HepG2 (cell line): ENCODE measurements around the gene TIMM8B. TPM values are rescaled to one million over a fixed set of nuclear protein-coding genes. Genes with fewer than 3 reads are reported as not detected.
A peak's percentile ranks its signal among the peaks of the same experiment; 100 is the strongest.

Experiments
- ATAC-seq: fragments of 200-7000 bp; cut with Tn5 transposase; 3 replicates; pipeline ENCODE4 v1.9.1; 2020; ENCODE audit warnings: mild to moderate bottlenecking, moderate library complexity
- BruUV-seq: library from RNA; stranded (reverse); fragments of 400-500 nt; replicated peaks from 2 replicates; lab custom pipeline; 2021; lab: Mats Ljungman, UMichigan
- CTCF ChIA-PET: fragments of 300-600 bp; formaldehyde crosslinking; extraction: SDS; loops from one replicate; lab custom pipeline; 2021; ENCODE audit warnings: low total read pairs, inconsistent platforms, low intra/inter-chr PET ratio; lab: Yijun Ruan, JAX
- POLR2A ChIA-PET: fragments of 350-600 bp; sonication (Branson Sonifier 250); formaldehyde crosslinking; loops from one replicate; lab custom pipeline; 2020; ENCODE audit warnings: antibody characterized with exemption, inconsistent platforms; lab: Yijun Ruan, JAX
- DNase-seq: peaks from one replicate; pipeline ENCODE4 v3.0.0-alpha.2; 2015; ENCODE audit warnings: low spot score
- FAIRE-seq: peaks from 3 replicates; lab custom pipeline; 2011; peaks lifted over from hg19 to GRCh38; lab: Jason Lieb, UNC
- H2AFZ ChIP-seq: one replicate; pipeline ENCODE4 v1.6.1; 2011; ENCODE audit warnings: low read length, inconsistent platforms
- H3K27ac ChIP-seq: fragments of 300-600 bp; 3 replicates; pipeline ENCODE4 v1.8.0; 2011; ENCODE audit warnings: mixed run types, mild to moderate bottlenecking, mixed read lengths, low read length, inconsistent platforms; ENCODE audit not compliant: insufficient read depth; ENCODE audit errors: extremely low read length
- H3K27me3 ChIP-seq, 2 experiments: fragments of 200-600 bp in 1 of 2; 2 replicates in 1 of 2; 3 replicates in 1 of 2; pipeline versions ENCODE4 v1.6.0 to v1.8.0; 2011; ENCODE audit warnings: low read length in 2 of 2, mild to moderate bottlenecking in 2 of 2, moderate library complexity in 2 of 2, inconsistent platforms in 1 of 2; ENCODE audit not compliant: insufficient read depth in 2 of 2, control insufficient read depth in 1 of 2
- H3K36me3 ChIP-seq, 2 experiments: fragments of 200-600 bp in 1 of 2; replicated peaks in 1 of 2; 2 replicates in 1 of 2; 3 replicates in 1 of 2; pipeline versions ENCODE4 v1.5.1 to v1.8.0; 2011; ENCODE audit warnings: low read length in 2 of 2, inconsistent platforms in 1 of 2; ENCODE audit not compliant: insufficient read depth in 2 of 2, control insufficient read depth in 1 of 2
- H3K4me1 ChIP-seq: 2 replicates; pipeline ENCODE4 v1.5.1; 2012; ENCODE audit warnings: low read length, inconsistent platforms; ENCODE audit not compliant: insufficient read depth
- H3K4me2 ChIP-seq: 2 replicates; pipeline ENCODE4 v1.6.0; 2011; ENCODE audit warnings: low read depth, low read length, inconsistent platforms
- H3K4me3 ChIP-seq, 3 experiments: fragments of 200-600 bp in 1 of 3; sonication (generic), shearing (Covaris generic) in 1 of 3; replicated peaks in 1 of 3; 2 replicates each; pipeline ENCODE4 v1.5.1; 2011 to 2016; ENCODE audit warnings: low read length in 3 of 3, inconsistent platforms in 2 of 3, low read depth in 2 of 3, mild to moderate bottlenecking in 2 of 3, control low read depth in 1 of 3, mixed read lengths in 1 of 3; ENCODE audit not compliant: insufficient read depth in 1 of 3
- H3K79me2 ChIP-seq: one replicate; pipeline ENCODE4 v1.6.1; 2011; ENCODE audit warnings: low read length, inconsistent platforms; ENCODE audit not compliant: insufficient read depth
- H3K9ac ChIP-seq: 2 replicates; pipeline ENCODE4 v1.6.0; 2011; ENCODE audit warnings: mild to moderate bottlenecking, low read depth, low read length, inconsistent platforms; ENCODE audit not compliant: insufficient read depth
- H3K9me3 ChIP-seq: 2 replicates; pipeline ENCODE4 v1.5.1; 2012; ENCODE audit warnings: mild to moderate bottlenecking, low read length
- H4K20me1 ChIP-seq: 2 replicates; pipeline ENCODE4 v1.6.0; 2011; ENCODE audit warnings: inconsistent platforms, mild to moderate bottlenecking, low read length, moderate library complexity; ENCODE audit not compliant: insufficient read depth
- CEBPG ChIP-seq: IDR thresholded peaks from 2 replicates; pipeline ENCODE4 v1.6.1; 2016
- MAFF ChIP-seq: IDR thresholded peaks from 2 replicates; pipeline ENCODE4 v1.6.1; 2011; ENCODE audit warnings: low read depth, low read length, improper control_type of control experiment
- MAFK ChIP-seq, 2 experiments: IDR thresholded peaks in 1 of 2; conservative IDR thresholded peaks in 1 of 2; 2 replicates each; pipeline ENCODE4 v1.6.1; 2011; ENCODE audit warnings: improper control_type of control experiment in 2 of 2, low read length in 2 of 2
- PAF1 ChIP-seq: IDR thresholded peaks from 2 replicates; pipeline ENCODE4 v1.6.1; 2016; ENCODE audit warnings: missing genetic modification reagents, missing compliant biosample characterization
- TFDP2 ChIP-seq: sonication (generic); formaldehyde crosslinking; IDR thresholded peaks from 2 replicates; pipeline ENCODE4 v1.4.0; 2020; ENCODE audit warnings: missing genetic modification reagents
- ZNF503 ChIP-seq: sonication (generic); formaldehyde crosslinking; IDR thresholded peaks from 2 replicates; pipeline ENCODE4 v1.4.0; 2020; ENCODE audit warnings: missing genetic modification reagents
- ZNF614 ChIP-seq: IDR thresholded peaks from 2 replicates; pipeline ENCODE4 v1.6.1; 2018; ENCODE audit warnings: missing biosample characterization, missing genetic modification reagents, inconsistent platforms, borderline replicate concordance
- ZNF687 ChIP-seq: sonication (generic); formaldehyde crosslinking; IDR thresholded peaks from 2 replicates; pipeline ENCODE4 v1.5.1; 2020; ENCODE audit warnings: mild to moderate bottlenecking, missing genetic modification reagents, moderate library complexity
- WGBS: methylation state at CpG from one replicate; pipeline ENCODE4 v1.1.6; 2017; ENCODE audit warnings: low lambda C conversion rate; 5-methylcytosine and 5-hydroxymethylcytosine counted together
- in situ Hi-C: cut with HindIII; loops from 2 replicates; pipeline ENCODE4 v1.10.0; 2017; ENCODE audit warnings: low pct_unique_long_range_greater_than_20kb; ENCODE audit not compliant: extremely low pct_ligation_motif_present
- intact Hi-C: fragments of 100-400 bp; cut with micrococcal nuclease; formaldehyde crosslinking; loops from one replicate; pipeline ENCODE4 v1.10.0; 2022; ENCODE audit not compliant: unreplicated experiment
- polyA plus RNA-seq, 8 experiments: library from polyadenylated mRNA; depleted of rRNA in 3 of 8; stranded (reverse) in 7 of 8; unstranded in 1 of 8; fragments of >200 nt; fragmentation: Illumina TruSeq in 4 of 8; extraction: Trizol in 4 of 8; gene quantifications; 2 replicates each; pipeline versions ENCODE4 v1.2.1 to v1.2.3, GENCODE V29; 2011 to 2016; ENCODE audit warnings: low read depth in 4 of 8, missing spikeins in 1 of 8, mixed read lengths in 1 of 8; ENCODE audit not compliant: insufficient read depth in 1 of 8
- total RNA-seq, 5 experiments: library from RNA; depleted of rRNA; stranded (reverse); fragments of >200 nt; fragmentation: Illumina TruSeq; extraction: Trizol; gene quantifications; 2 replicates each; pipeline ENCODE4 v1.2.3, GENCODE V29; 2016; ENCODE audit warnings: low read depth in 1 of 5

The TIMM8B gene
- total and polyA plus RNA-seq, 2 of the 13 experiments (the other 11 are each of a cell fraction or from before 2014, with no cell fraction given) = 84.5 to 98.3 TPM

- no peak for TF ChIP-seq ZNF503 (CRISPR knock-in tag)
- peak; percentile 60; the same call in 1 of the 2 replicates for TF ChIP-seq ZNF614
- TF ChIP-seq CEBPG = no peak
Measured at GRCh38 chr11:112073941-112074811, 12.4 kb downstream of the TIMM8B start, which contains the start of the genes NKAPD1 and PIH1D2 (continued).

GRCh38 chr11:112062923-112063322, 23.6 kb downstream of the TIMM8B start:
- Histone ChIP-seq H3K79me2 (no peaks in the 10 kb centered on the region), H3K27me3 (no peaks in the 10 kb centered on the region), H3K4me2 (no peak overlapping the region), H3K9me3 (no peaks in the 10 kb centered on the region), H3K9ac (no peak overlapping the region), H3K4me1 (no peaks in the 10 kb centered on the region), H3K4me3 (no peak overlapping the region), H3K36me3 (peaks cover 13 to 28% of the 10 kb centered on the region in 2 experiments; a peak in 4 of 5 replicates), H3K27ac (no peak overlapping the region), H2AFZ (no peak overlapping the region), H4K20me1 (no peaks in the 10 kb centered on the region)
- ChIA-PET POLR2A (no interaction called here), CTCF (no interaction called here)
- in situ Hi-C loops (no loop called here), intact Hi-C loops (no loop called here)
- 97% methylated on average over 1 of the region's 1 CpG for whole genome bisulfite sequencing
- DNase-seq (no peak), FAIRE-seq (no peak), ATAC-seq (no peak)
- TF ChIP-seq ZNF687 (CRISPR knock-in tag) (no peak), MAFF (peak; percentile 65), TFDP2 (CRISPR knock-in tag) (no peak), MAFK (conservative IDR thresholded peaks at IDR 0.05 in 1 of 2, IDR thresholded peaks at IDR 0.05 in 1 of 2; ENCODE audit: low read length in 2 of 2) (peak; percentile 58 to 76), PAF1 (no peak)
- TSS peak; percentile 43 for BruUV-seq
